Fibroblast of skin of abdomen (primary cell): Measurements from ENCODE around the gene FBN1.

ENCODE experiments used
- DNase-seq: peaks from one replicate; pipeline ENCODE4 v3.0.0-alpha.2; 2013

The FBN1 gene

DNA sequence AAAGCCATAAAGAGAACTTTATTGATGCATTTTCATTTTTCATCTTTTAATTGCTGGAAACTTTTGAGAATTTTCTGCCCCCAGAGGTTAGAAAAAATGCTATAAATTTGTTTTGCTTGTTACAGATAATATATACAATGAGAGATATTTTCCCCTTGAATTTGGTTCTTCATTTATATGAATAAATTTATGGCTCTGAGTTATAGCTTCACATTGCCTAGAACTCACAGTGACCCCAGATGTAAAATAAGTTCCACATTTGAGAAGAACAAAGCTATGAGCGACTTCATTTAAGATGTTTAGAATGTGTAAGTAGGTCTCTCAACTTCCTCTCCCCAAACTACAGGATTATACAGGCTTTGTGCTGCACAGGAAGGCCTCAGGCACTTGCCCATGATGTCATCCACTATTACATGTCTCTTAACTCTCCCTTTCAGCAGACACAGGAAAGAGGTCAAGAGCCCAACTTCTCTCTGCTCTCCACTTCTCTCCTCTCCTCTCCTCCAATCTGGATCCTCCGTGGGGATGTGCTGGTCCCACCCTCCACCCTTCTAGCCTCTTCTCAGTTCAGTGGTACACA, 221.5 kb downstream of the FBN1 start:
- no peak for DNase-seq

DNA sequence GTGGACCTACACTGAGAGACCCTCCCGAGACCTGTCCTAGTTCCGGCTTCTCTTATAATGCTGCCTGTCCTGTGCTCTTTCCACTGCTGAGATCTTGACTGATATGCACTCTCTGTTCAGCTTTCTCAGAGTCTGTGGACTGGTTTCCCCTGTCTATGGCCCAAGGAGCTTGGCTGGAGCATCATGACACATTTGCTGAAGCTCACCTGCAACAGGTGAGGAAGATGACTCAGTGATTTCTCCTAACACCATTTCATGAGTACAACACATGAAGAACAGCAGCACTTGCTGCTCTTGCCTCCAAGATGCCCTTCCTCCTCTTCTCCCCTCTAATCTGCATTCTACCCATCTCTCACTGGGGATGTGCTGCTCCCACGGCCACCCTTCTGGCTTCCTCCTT, 222.2 kb downstream of the FBN1 start:
- DNase-seq = no peak

DNA sequence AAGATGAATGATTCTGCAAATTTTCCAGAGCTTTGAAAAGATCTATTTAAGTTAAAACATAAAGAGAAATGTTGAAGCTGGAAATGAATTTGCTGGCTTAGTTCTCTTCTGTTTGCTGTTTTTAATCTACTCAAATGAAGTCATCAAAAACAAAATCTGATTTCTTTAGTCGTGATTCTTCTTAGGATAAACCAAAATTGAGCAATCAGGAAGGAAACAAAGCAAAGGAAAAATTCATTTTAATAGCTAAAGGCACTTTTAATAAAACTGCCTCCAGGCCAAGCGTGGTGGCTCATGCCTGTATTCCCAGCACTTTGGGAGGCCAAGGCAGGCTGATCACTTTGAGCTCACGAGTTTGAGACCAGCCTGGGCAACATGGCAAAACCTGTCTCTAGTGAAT, 223.1 kb downstream of the FBN1 start:
- no peak for DNase-seq

GRCh38 chr15:48421362-48421761, 224.1 kb downstream of the FBN1 start:
- DNase-seq = no peak

GRCh38 chr15:48419896-48420295, 225.6 kb downstream of the FBN1 start:
- no peak for DNase-seq

- DNase-seq = no peak
Measured at GRCh38 chr15:48418343-48418742, 227.2 kb downstream of the FBN1 start.

- peak; percentile 53 for DNase-seq
Measured at GRCh38 chr15:48416301-48416700, 229.2 kb downstream of the FBN1 start.

DNA sequence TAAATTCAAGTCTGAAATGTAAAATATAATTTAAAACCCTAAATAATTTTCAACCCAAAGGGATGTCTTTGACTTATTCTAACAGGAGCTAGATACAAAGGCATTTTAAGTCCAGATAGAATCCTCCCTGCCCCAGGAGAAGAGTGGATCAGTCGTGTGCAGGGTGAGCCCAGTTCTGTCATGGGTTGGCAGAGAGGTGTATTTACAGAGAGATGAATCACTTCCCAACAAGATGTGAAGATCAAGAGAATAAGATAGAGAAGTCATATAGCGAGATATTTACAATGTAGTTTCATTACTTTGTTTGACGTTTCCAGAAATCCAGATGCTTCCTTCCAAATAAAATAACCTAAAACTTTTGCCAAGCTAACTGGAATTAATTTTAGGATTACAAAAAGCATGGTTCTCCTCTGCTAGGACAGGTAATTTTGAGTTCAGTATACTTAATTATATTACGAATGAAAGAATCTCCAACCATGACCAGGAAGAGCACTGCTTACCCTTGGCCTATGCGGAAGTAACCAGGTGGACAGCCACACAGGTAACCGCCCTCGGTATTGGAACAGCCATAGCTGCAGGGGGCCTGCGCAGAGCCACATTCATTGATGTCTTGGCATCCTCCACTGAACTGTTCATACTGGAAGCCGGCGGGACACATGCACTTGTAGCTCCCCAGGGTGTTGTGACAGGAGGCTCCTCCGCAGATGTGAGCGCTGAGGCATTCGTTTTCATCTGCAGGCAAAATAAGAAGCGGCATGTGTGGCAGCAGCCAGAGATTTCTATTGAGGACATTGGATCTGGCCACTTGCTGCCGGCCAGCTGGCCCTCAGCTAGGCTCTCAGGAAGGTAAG, 230.2 kb downstream of the FBN1 start:
- peak; percentile 27 for DNase-seq

DNA sequence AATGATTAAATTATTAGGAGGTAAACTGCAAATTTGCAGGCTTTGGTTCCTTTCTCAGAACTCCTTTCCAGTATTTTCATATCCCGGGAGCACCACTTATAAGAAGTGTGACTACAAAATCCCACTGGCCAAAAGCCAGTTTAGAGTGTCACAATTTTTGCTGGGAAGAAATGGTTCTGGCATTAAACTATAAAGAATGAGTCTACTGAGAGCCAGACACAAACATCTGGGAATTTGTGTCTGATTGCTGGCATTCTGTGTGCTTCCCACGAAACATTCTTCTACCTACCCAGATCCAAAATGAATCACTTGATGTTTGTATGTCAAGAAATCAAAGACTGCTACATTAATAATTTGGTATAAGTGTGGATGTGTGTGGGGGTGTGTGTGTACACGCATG, 231.5 kb downstream of the FBN1 start:
- peak; percentile 88 for DNase-seq

- no peak for DNase-seq
Measured at GRCh38 chr15:48413304-48413703, 232.2 kb downstream of the FBN1 start.

GRCh38 chr15:48411971-48412591, 233.4 kb downstream of the FBN1 start:
- DNase-seq = peak; percentile 95

DNA sequence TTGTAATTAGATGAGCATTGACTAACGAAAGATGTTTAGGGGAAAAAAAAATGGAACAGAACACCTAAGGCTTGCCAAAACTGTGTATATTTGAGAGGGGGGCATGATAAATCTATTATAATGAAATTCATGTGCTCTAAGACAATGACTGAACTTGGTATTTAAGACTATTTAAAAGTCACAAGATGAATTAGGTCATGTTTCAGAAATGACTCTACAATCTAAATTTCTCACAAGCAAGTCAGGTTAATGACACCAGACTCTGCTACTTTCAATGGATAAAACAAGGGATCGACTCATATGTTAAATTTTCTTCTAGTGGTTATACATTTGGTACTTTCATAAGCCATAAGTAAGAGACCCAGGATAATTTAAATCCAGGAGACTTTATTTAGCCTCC, 235.9 kb downstream of the FBN1 start:
- no peak for DNase-seq

DNA sequence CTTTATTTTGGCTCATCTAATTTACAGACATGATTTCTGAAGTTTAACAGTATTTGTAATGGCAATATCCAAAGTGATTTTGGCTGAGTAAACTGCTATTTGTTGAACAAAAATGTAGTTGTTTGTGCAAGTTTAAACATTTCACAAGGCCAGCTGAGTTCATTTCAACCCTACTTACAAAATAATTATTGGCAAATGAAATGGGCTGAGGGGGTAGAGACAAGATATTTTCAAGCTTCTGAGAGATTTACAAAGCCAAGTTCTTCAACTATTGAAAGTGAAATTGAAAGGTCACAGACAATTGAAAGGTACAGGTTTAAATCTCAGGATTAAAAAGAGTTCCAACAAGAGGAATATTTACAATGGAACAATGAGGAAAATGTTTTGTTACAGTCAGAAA, 237.2 kb downstream of the FBN1 start:
- DNase-seq = no peak

DNA sequence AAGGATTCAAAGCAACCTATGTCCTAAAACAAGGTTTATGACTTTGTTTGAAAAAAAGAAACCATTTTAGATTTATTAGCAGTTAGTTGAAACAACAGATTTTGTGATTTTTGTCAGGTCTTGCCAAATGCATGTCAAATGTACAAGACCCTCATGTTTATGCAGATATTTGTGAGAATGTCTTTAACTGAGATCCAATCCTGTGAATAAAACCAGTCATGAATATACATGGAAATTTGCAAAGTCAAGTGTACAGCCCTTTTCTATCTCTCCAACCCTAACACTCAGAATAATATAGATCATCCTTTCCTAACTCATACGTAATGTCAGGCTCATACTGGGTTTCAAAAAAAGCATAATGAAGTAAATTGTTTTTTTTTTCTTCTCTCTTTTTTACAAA, 237.9 kb downstream of the FBN1 start:
- DNase-seq = no peak

DNA sequence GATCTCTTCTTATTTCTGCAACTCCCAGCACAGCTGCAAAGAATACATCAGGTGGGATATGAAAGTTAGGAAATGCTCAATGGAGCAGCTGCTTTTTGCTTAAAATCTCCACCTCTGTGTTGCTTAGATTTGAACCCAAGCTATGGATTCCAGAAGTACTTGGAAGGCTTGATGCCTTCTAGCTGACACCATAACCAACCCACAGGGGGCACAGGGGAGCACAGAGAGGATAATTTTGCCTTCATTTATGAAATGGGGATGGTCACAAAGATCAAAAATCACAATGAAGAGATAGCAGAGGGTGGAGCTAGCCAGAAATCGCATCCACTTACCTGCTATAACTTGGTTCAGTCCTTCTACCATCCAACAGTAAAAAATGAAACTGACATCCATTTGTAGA, 238.6 kb downstream of the FBN1 start:
- no peak for DNase-seq

- no peak for DNase-seq
Measured at GRCh38 chr15:48406266-48406891, 239.1 kb downstream of the FBN1 start.

DNA sequence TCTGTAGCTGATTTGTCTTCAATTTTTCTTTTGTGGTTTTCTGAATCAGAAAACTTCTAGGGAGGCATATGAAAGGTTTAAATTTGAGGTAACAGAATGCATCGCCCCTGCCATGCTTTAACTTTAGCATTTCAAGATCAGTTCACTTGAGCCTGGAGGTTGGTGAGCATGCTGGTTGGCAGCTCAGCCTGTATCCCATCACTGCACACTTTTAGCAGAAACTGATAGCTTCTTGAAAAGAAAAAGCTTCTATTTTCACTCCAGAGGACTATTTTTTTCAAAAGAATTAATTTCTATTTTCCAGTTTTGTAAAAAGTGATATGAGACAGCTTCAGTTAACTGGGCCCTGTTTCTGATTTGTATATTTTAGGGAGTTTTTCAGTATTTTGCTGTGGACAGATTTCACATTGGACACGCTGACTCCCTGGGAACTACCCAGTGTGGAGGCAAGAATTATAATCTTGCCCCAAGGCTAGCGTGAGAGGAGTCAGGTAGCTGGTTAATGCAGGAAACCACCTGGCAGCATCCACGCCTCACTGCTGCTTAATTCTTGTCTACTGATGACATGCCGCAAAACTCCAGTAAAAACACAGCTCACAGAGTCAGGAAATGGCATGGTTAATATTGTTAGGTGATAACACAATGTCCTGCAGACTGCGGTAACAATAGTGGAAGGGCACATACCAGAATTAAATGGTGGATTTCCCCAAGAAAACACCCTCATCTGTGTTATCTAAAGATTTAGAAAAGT, 242.9 kb downstream of the FBN1 start:
- DNase-seq = no peak

DNA sequence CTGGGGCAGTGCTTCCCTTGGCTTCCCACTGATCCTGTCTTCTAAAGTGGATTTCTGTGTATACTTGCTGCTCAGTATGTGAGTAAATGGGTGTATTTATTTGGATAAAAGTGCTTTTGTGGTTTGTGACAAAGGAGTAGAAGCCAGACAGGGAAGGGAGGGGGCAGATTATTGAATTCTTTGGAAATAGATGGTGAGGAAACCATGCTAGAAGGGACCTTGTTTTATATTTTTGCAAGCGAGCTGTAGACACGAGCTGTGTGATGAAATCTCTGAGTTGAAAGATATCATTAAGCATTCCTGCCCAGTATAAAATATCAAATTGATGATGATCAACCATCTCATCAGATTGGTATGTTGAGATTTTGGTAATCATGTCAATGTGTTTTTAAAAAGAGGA, 245.4 kb downstream of the FBN1 start:
- peak; percentile 55 for DNase-seq

DNA sequence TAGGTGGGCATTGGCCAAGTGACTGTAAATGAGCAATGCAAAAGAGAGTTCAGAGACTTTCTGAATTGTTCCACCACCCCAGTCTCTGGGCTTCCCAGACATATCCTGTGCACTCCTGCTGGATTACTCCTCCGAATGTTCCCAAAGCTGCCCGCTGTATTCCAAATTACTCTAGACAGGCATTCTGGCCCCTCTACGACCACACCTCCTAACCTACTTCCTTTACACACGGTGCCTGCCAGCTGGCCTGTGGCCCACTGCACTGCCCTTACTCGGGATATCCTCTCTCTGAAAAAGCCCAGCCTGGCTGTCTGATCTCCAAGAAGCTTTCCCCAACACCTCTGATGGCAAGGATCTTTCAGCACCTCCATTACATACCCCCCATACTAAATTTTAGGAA, 247.7 kb downstream of the FBN1 start:
- no peak for DNase-seq

GRCh38 chr15:48396020-48396419, 249.5 kb downstream of the FBN1 start:
- DNase-seq = no peak

DNA sequence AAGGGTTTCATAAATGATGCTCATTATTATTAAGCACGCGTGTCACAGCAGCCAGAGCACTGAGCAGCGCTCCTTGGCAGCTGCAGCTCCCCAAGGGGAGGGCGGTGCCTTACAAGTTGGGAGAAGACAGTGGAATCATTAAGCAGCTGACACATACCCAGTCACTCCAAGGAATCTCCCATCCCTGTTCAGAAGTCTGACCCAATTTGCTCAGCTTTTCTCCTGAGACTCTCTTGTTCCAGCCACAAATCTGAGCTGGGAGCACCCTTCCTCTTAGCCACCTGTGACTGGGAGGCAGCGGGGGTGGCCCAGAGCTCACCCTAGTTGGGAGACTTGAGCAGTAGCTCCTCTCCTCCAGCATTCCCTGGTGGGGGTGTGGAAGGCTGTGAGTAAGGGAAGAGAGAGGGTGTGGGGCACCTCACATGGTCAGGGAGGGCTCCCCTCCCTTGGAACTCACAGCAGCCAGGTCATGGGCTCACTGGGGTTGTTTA, 249.9 kb downstream of the FBN1 start:
- DNase-seq = peak; percentile 89

DNA sequence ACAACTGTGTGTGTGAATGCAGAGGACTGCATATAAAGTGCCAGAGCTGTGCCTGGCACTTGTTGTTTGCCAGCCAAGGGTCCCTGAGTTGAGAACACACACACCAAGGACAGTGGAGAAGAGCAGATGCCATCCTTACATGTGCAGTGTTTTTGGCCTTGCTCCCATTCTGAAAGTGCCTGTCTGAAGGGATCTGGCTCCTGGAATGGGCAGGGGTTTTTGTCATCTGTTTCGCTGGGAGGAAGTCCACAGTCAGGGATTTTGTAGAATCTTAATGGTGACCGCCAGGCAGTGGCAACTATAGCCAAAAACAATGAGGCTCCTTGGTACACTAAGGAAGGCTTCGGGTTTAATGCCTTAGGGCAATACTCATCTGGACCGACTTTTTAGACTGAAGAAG, 250.5 kb downstream of the FBN1 start:
- no peak for DNase-seq
